ENCODE data around the gene PLB1.

DNA sequence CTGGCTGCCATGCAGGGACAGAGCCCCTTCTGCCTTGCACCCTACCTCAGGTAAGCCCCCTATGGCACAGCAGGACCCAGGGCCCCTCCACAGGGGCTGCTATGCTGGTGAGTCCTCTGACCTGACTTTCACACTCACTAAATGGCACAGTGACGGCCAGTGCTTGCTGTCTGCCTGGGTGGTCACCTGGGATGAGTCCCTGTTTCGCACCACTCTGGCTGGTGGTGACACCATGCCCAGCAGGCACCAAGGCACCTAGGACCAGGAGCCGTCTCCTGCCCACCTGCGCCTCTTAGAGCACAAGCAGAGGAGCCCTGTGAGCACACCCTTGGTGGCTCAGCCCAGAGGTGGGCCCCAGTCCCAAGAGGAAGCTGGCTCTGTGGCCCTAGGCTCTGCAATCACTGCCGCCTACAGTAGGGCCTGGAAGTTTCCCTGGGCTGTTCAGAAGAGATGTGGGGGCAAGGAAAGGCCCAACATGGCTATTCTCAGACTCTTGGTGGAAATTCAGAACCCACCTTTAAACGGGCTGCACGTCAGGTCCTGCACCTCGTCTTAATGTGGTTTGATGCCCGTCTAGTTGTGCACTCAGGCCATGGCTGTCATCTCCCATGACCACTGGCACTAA lies 96.0 kb downstream of the PLB1 start:
- TF ChIP-seq POLR2AphosphoS5 (IDR thresholded peaks at IDR 0.05; ENCODE audit: borderline replicate concordance, low read depth, low read length) = no peak
- TF ChIP-seq EZH2 (IDR thresholded peaks at IDR 0.05) = no peak
